ENCODE data around the gene DDR2.
"Not testable (repeated sequence)": the region's sequence is repeated elsewhere in the genome, so short reads cannot be mapped to it uniquely, and the experiment has no call there.

DDR2 gene

DNA sequence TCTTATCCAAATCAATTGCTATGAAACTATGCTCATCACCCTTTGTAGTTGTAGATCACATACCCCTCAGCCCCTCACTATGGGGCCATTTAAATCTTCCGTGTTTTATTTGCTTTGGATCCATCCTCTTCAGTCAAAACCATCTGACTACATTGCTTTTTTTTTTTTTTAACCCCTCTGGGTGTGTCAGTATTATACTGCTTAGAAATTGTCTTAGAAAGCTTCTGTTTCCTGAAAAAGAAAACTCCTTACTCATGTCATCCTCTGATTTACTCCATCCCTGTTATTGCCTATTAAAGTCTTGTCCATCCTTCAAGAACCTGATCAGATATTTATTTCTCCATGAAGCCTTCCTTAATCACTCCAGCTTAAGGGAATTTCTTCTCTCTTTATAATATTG lies 84.3 kb downstream of the DDR2 start:
- H3K4me3 ChIP-seq (ENCODE audit: low read length), result no peak overlapping the region
- no peaks in the 10 kb centered on the region for H3K4me1 ChIP-seq (ENCODE audit: insufficient read depth, low read length)
- H3K27ac ChIP-seq (ENCODE audit: low read length), result no peak overlapping the region
- H3K9ac ChIP-seq (ENCODE audit: low read depth, low read length), result no peak overlapping the region
- no peaks in the 10 kb centered on the region for H3K9me3 ChIP-seq (ENCODE audit: insufficient read depth, low read depth, low read length)
- H3K36me3 ChIP-seq (ENCODE audit: insufficient read depth, low read depth, low read length), result no peaks in the 10 kb centered on the region
- H3K27me3 ChIP-seq (ENCODE audit: insufficient read depth, low read length), result no peaks in the 10 kb centered on the region

DNA sequence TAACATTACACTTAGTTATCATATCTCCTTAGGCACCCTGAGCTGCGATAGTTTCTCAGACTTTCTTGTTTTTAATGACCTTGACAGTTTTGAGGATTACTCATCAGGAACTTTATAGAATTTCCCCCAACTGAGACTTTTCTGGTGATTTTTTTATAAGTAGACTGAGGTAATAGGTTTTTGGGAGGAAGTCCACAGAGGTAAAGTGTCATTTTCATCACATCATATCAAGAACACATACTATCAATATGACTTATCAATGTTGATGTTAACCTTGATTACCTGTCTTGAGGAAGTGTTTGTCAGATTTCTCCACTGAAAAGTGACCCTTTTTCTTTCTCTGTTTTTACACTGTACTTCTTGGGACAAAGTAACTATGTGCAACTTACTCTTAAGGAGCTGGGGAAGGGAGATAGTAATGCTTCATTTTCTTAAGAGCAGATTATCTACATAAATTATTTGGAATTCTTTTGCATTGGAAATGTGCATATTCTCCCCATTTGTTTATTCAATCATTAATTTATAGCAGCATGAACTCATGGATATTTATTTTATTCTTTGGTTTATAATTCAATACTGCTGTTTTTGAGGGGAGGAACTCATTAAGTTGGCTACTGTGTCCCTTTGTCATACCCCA lies 85.4 kb downstream of the DDR2 start:
- no peaks in the 10 kb centered on the region for H3K4me1 ChIP-seq (ENCODE audit: insufficient read depth, low read length)
- no peak overlapping the region for H3K4me3 ChIP-seq (ENCODE audit: low read length)
- no peak overlapping the region for H3K9ac ChIP-seq (ENCODE audit: low read depth, low read length)
- H3K27me3 ChIP-seq (ENCODE audit: insufficient read depth, low read length), result no peaks in the 10 kb centered on the region
- no peak overlapping the region for H3K27ac ChIP-seq (ENCODE audit: low read length)
- no peaks in the 10 kb centered on the region for H3K9me3 ChIP-seq (ENCODE audit: insufficient read depth, low read depth, low read length)
- H3K36me3 ChIP-seq (ENCODE audit: insufficient read depth, low read depth, low read length), result no peaks in the 10 kb centered on the region

DNA sequence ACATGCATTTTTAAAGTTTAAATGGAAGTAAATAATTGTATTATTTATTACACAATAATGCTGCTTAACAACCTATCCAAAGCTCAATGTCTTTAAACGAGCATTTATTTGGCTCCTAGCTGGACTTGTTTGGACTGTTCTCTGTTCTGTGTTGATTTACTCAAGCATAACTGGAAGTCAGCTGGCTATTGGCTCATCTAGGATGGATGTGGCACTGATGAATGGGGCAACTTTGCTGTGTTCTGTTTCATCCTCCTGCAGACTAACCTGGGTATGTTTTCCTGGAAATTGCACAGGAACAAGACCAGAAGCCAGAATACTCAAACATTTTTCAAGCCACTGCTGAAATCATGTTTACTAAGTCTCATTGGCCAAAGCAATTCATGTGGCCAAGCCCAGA lies 87.4 kb downstream of the DDR2 start:
- Histone ChIP-seq H3K4me1 (ENCODE audit: insufficient read depth, low read length) (no peaks in the 10 kb centered on the region), H3K27me3 (ENCODE audit: insufficient read depth, low read length) (no peaks in the 10 kb centered on the region), H3K27ac (ENCODE audit: low read length) (no peak overlapping the region), H3K9me3 (ENCODE audit: insufficient read depth, low read depth, low read length) (no peaks in the 10 kb centered on the region), H3K4me3 (ENCODE audit: low read length) (no peak overlapping the region), H3K9ac (ENCODE audit: low read depth, low read length) (no peak overlapping the region), H3K36me3 (ENCODE audit: insufficient read depth, low read depth, low read length) (no peaks in the 10 kb centered on the region)

DNA sequence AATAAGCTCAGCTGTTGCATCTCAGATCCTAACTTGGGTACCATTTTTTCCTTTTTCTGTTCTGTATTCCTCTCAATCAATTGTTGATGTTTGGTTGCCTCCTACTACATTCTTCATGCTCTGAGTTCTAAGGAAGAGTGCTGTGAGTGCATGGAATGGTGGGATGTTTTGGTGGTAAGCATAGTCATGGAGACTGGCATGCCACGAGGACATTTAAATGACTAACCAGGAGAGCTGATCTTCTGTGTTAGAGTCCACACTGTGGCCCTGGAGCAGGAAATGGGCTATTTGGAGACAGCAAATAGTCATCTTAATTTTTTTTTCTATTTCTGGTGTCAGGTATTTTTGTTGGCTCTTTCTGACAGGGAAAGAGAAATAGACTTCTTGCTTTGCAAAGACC lies 88.7 kb downstream of the DDR2 start:
- H3K27ac ChIP-seq (ENCODE audit: low read length), result no peak overlapping the region
- no peak overlapping the region for H3K4me3 ChIP-seq (ENCODE audit: low read length)
- no peaks in the 10 kb centered on the region for H3K4me1 ChIP-seq (ENCODE audit: insufficient read depth, low read length)
- no peaks in the 10 kb centered on the region for H3K36me3 ChIP-seq (ENCODE audit: insufficient read depth, low read depth, low read length)
- H3K27me3 ChIP-seq (ENCODE audit: insufficient read depth, low read length), result no peaks in the 10 kb centered on the region
- H3K9me3 ChIP-seq (ENCODE audit: insufficient read depth, low read depth, low read length), result no peaks in the 10 kb centered on the region
- no peak overlapping the region for H3K9ac ChIP-seq (ENCODE audit: low read depth, low read length)

- no peaks in the 10 kb centered on the region for H3K4me1 ChIP-seq (ENCODE audit: insufficient read depth, low read length)
- no peaks in the 10 kb centered on the region for H3K36me3 ChIP-seq (ENCODE audit: insufficient read depth, low read depth, low read length)
- H3K9me3 ChIP-seq (ENCODE audit: insufficient read depth, low read depth, low read length), result no peaks in the 10 kb centered on the region
- H3K27me3 ChIP-seq (ENCODE audit: insufficient read depth, low read length), result no peaks in the 10 kb centered on the region
- H3K9ac ChIP-seq (ENCODE audit: low read depth, low read length), result no peak overlapping the region
- no peak overlapping the region for H3K4me3 ChIP-seq (ENCODE audit: low read length)
- H3K27ac ChIP-seq (ENCODE audit: low read length), result no peak overlapping the region
Measured at GRCh38 chr1:162721471-162721870, 89.2 kb downstream of the DDR2 start.

DNA sequence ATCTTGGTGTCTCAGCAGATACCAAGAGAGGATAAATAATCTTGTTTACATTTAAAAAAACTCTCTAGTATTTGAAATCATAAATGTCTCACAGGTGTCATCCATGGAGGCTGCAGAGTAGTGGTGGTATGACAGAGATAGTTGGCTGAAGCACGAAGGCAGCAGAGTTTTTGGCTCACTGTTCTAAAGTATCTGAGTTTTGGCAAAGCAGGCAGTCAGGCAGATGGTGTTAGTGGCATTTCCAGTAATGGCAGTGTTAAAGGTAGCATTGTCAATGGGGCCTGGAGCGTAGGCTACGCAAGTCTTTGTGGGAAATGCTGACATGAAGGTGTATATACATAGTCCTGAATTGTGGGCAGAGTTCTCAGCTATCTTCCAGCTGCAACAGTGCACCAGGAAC lies 89.8 kb downstream of the DDR2 start:
- H3K36me3 ChIP-seq (ENCODE audit: insufficient read depth, low read depth, low read length), result no peaks in the 10 kb centered on the region
- no peaks in the 10 kb centered on the region for H3K4me1 ChIP-seq (ENCODE audit: insufficient read depth, low read length)
- no peak overlapping the region for H3K4me3 ChIP-seq (ENCODE audit: low read length)
- no peaks in the 10 kb centered on the region for H3K27me3 ChIP-seq (ENCODE audit: insufficient read depth, low read length)
- H3K9me3 ChIP-seq (ENCODE audit: insufficient read depth, low read depth, low read length), result no peaks in the 10 kb centered on the region
- no peak overlapping the region for H3K9ac ChIP-seq (ENCODE audit: low read depth, low read length)
- H3K27ac ChIP-seq (ENCODE audit: low read length), result no peak overlapping the region

DNA sequence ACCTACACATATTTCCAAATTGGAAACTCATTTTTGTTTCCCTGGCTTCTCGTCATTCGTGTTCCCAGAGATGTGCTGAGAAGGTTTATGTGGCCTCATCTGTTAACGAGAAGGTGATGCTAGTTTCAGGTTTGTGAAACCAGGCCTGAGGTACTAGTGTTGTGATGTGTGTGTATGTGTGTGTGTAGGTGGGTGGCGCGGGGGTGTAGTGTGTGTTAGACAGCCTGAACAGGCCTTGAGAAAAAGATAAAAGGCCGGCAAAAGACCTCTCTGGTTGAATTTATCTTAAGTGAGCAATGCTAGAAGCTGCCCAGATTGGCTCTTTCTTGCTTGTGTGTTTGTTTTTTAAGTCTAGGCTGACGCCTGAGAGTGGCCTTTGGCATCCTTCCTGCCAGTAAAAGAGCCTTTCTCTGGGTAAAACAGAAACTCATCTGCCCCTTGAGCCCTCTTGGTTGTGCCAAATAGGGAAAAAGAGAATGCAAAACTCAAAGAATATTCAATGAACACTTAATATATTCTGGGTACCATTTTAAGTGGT lies 92.4 kb downstream of the DDR2 start:
- no peak overlapping the region for H3K27ac ChIP-seq (ENCODE audit: low read length)
- H3K9ac ChIP-seq (ENCODE audit: low read depth, low read length), result no peak overlapping the region
- H3K4me1 ChIP-seq (ENCODE audit: insufficient read depth, low read length), result no peaks in the 10 kb centered on the region

DNA sequence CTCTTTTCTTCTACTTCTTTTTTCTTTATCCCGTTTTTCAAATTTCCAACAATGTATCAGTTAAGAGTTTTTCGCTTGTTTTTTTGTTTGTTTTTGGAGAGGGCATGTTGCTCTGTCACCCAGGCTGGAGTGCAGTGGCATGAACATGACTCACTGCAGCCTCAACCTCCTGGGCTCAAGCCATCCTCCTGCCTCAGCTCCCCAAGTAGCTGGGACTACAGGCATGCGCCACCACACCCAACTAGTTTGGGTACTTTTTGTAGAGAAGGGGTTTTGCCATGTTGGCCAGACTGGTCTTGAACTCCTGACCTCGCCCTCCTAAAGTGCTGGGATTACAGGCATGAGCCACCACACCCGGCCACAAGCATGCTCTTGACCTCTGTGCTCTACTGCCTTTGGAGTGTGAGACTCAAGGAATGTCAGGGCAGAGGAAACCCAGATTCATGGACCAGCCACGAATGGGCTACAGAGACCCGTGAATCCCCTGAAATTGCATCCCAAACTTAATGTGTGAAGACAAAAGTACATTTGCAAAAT lies 93.1 kb downstream of the DDR2 start:
- Histone ChIP-seq H3K4me3 (ENCODE audit: low read length) (no peak overlapping the region), H3K9ac (ENCODE audit: low read depth, low read length) (no peak overlapping the region), H3K9me3 (ENCODE audit: insufficient read depth, low read depth, low read length) (no peaks in the 10 kb centered on the region), H3K4me1 (ENCODE audit: insufficient read depth, low read length) (no peaks in the 10 kb centered on the region), H3K27ac (ENCODE audit: low read length) (no peak overlapping the region), H3K27me3 (ENCODE audit: insufficient read depth, low read length) (no peaks in the 10 kb centered on the region), H3K36me3 (ENCODE audit: insufficient read depth, low read depth, low read length) (no peaks in the 10 kb centered on the region)

More for the DNA sequence above, 92.4 kb downstream of the DDR2 start:
- no peaks in the 10 kb centered on the region for H3K36me3 ChIP-seq (ENCODE audit: insufficient read depth, low read depth, low read length)
- no peak overlapping the region for H3K4me3 ChIP-seq (ENCODE audit: low read length)
- H3K9me3 ChIP-seq (ENCODE audit: insufficient read depth, low read depth, low read length), result no peaks in the 10 kb centered on the region
- H3K27me3 ChIP-seq (ENCODE audit: insufficient read depth, low read length), result no peaks in the 10 kb centered on the region

DNA sequence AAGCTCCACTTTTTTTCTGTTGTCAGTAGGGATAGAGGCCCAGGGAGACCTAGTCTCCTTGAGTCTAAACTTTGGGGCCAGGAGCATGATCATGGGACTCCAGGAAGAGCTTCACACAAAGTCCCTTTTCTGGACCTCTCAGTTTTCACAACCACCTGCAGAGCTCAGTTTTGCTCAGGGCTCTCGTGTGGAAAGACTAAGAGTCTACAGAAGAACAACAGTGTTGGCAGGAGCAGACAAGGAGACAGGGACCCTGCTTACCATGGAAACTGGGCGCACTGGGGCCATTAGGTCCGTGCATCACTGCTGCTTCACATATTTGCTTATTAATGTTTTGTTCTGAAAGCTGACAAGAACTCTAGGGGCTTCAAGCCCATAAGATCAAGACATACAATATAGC lies 94.3 kb downstream of the DDR2 start:
- Histone ChIP-seq H3K4me3 (ENCODE audit: low read length) (no peak overlapping the region), H3K36me3 (ENCODE audit: insufficient read depth, low read depth, low read length) (no peaks in the 10 kb centered on the region), H3K27me3 (ENCODE audit: insufficient read depth, low read length) (no peaks in the 10 kb centered on the region), H3K9me3 (ENCODE audit: insufficient read depth, low read depth, low read length) (no peaks in the 10 kb centered on the region), H3K4me1 (ENCODE audit: insufficient read depth, low read length) (no peaks in the 10 kb centered on the region), H3K27ac (ENCODE audit: low read length) (no peak overlapping the region), H3K9ac (ENCODE audit: low read depth, low read length) (no peak overlapping the region)

DNA sequence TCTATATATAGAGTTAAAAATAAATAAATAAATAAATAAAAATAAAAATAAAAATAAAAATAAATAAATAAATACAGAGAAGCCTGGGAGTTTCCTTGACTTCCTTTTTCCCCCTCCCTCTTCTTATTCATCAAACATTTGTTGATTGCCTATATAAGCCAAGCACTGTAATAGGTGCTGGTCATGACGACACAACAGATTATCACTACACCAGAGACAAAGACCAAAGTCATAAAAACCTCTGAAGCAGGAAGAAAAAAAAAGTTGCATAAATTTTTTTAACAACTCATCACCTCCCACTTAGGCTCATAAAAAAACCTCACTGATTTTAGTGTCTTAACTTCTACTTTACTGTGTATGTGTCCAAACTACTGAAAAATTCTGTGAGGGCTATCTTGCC lies 95.2 kb downstream of the DDR2 start:
- H3K27me3 ChIP-seq (ENCODE audit: insufficient read depth, low read length); H3K4me1 ChIP-seq (ENCODE audit: insufficient read depth, low read length): not testable (repeated sequence)

DNA sequence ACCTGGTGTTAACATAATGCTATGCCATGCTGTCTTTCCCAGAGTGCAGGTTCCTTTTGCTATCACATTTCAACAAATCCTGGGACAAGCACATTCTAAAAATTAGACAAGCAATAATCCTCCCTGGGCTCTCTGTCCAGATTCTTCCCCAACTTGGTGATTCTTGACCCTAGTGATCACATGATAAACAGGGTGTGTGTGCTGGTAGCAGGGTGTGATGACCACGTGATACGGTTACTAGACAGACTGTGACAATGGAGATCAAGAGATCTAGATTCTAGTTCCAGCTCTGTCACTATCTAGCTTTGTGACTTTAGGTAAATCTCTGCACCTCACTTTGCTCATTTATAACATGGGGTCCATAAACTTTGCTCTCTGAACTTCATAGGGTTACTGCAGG lies 96.3 kb downstream of the DDR2 start:
- no peak overlapping the region for H3K9ac ChIP-seq (ENCODE audit: low read depth, low read length)
- no peaks in the 10 kb centered on the region for H3K36me3 ChIP-seq (ENCODE audit: insufficient read depth, low read depth, low read length)

More for the DNA sequence above, 95.2 kb downstream of the DDR2 start:
- H3K27ac ChIP-seq (ENCODE audit: low read length); H3K9me3 ChIP-seq (ENCODE audit: insufficient read depth, low read depth, low read length); H3K9ac ChIP-seq (ENCODE audit: low read depth, low read length); H3K4me3 ChIP-seq (ENCODE audit: low read length); H3K36me3 ChIP-seq (ENCODE audit: insufficient read depth, low read depth, low read length): not testable (repeated sequence)

DNA sequence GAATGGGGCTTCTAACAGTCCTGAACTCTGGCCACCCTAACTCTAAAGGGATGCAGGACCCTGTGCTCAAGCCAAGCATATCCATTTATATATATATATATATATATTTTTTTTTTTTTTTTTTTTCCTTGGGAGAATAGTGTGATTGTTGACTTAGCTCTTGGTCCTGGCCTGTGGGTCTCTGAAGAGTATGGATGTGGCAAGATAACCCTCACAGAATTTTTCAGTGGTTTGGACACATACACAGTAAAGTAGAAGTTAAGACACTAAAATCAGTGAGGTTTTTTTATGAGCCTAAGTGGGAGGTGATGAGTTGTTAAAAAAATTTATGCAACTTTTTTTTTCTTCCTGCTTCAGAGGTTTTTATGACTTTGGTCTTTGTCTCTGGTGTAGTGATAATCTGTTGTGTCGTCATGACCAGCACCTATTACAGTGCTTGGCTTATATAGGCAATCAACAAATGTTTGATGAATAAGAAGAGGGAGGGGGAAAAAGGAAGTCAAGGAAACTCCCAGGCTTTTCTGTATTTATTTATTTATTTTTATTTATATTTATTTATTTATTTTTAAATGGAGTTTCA lies 97.0 kb downstream of the DDR2 start:
- H3K27ac ChIP-seq (ENCODE audit: low read length); H3K4me3 ChIP-seq (ENCODE audit: low read length); H3K4me1 ChIP-seq (ENCODE audit: insufficient read depth, low read length); H3K36me3 ChIP-seq (ENCODE audit: insufficient read depth, low read depth, low read length); H3K9me3 ChIP-seq (ENCODE audit: insufficient read depth, low read depth, low read length); H3K27me3 ChIP-seq (ENCODE audit: insufficient read depth, low read length); H3K9ac ChIP-seq (ENCODE audit: low read depth, low read length): not testable (repeated sequence)

More for the DNA sequence above, 96.3 kb downstream of the DDR2 start:
- no peak overlapping the region for H3K27ac ChIP-seq (ENCODE audit: low read length)
- H3K9me3 ChIP-seq (ENCODE audit: insufficient read depth, low read depth, low read length), result no peaks in the 10 kb centered on the region
- no peak overlapping the region for H3K4me3 ChIP-seq (ENCODE audit: low read length)
- H3K27me3 ChIP-seq (ENCODE audit: insufficient read depth, low read length), result no peaks in the 10 kb centered on the region
- no peaks in the 10 kb centered on the region for H3K4me1 ChIP-seq (ENCODE audit: insufficient read depth, low read length)
